WTC11 (cell line): ENCODE data around the gene COIL. TPM values are rescaled to one million over a fixed set of nuclear protein-coding genes. Genes with fewer than 3 reads are reported as not detected.

Experiments used
- ATAC-seq: fragments of 200-7000 bp; cut with Tn5 transposase; 2 replicates; pipeline ENCODE4 v1.10.0; 2021; ENCODE audit warnings: mild to moderate bottlenecking, moderate library complexity
- CTCF ChIA-PET: fragments of 300-600 bp; sonication (Branson Sonifier 250); formaldehyde crosslinking; loops from one replicate; lab custom pipeline; 2021; ENCODE audit warnings: antibody characterized with exemption; lab: Charles Lee
- POLR2A ChIA-PET: fragments of 350-600 bp; sonication (Branson Sonifier 250); formaldehyde crosslinking; loops from one replicate; lab custom pipeline; 2021; ENCODE audit warnings: antibody characterized with exemption; lab: Charles Lee
- DNase-seq: peaks from one replicate; pipeline ENCODE4 v3.0.0; 2021; ENCODE audit warnings: low spot score
- H3K27ac Mint-ChIP-seq: 2 replicates; pipeline ENCODE4 v1.8.0; 2021; ENCODE audit warnings: mixed read lengths
- H3K27me3 Mint-ChIP-seq: 2 replicates; pipeline ENCODE4 v1.8.0; 2021; ENCODE audit warnings: low read depth, mild to moderate bottlenecking, moderate library complexity, mixed read lengths
- H3K36me3 Mint-ChIP-seq: 2 replicates; pipeline ENCODE4 v1.8.0; 2021; ENCODE audit warnings: mixed read lengths
- H3K4me1 Mint-ChIP-seq: 2 replicates; pipeline ENCODE4 v1.8.0; 2022; ENCODE audit warnings: mixed read lengths
- H3K4me3 Mint-ChIP-seq: 2 replicates; pipeline ENCODE4 v1.8.0; 2021; ENCODE audit warnings: mild to moderate bottlenecking, moderate library complexity, mixed read lengths
- H3K9me3 Mint-ChIP-seq: 2 replicates; pipeline ENCODE4 v1.8.0; 2021; ENCODE audit warnings: mixed read lengths
- ATF1 ChIP-seq: sonication (generic); formaldehyde crosslinking; IDR thresholded peaks from 2 replicates; pipeline ENCODE4 v1.8.1; 2023; ENCODE audit warnings: mild to moderate bottlenecking, moderate library complexity, missing genetic modification reagents
- ELF4 ChIP-seq: sonication (generic); formaldehyde crosslinking; IDR thresholded peaks from 2 replicates; pipeline ENCODE4 v1.8.1; 2022; ENCODE audit warnings: low read depth, mild to moderate bottlenecking, moderate library complexity, missing genetic modification reagents
- ESRRA ChIP-seq: sonication (generic); formaldehyde crosslinking; IDR thresholded peaks from 2 replicates; pipeline ENCODE4 v1.8.1; 2022; ENCODE audit warnings: mild to moderate bottlenecking, missing genetic modification reagents, borderline replicate concordance
- HMGA2 ChIP-seq: fragments of 250-450 bp; sonication (Bioruptor Pico); IDR thresholded peaks from 2 replicates; pipeline ENCODE4 v1.4.0; 2021; ENCODE audit warnings: mild to moderate bottlenecking, moderate library complexity
- MXD4 ChIP-seq: fragments of 250-450 bp; sonication (Bioruptor Pico); IDR thresholded peaks from 2 replicates; pipeline ENCODE4 v1.8.0; 2021; ENCODE audit warnings: mild to moderate bottlenecking, moderate library complexity, borderline replicate concordance
- NR1H2 ChIP-seq: sonication (generic); formaldehyde crosslinking; IDR thresholded peaks from 2 replicates; pipeline ENCODE4 v1.9.0; 2021; ENCODE audit warnings: mild to moderate bottlenecking, moderate library complexity, missing genetic modification reagents
- NR3C1 ChIP-seq: sonication (generic); formaldehyde crosslinking; conservative IDR thresholded peaks from 2 replicates; pipeline ENCODE4 v1.8.1; 2023; ENCODE audit warnings: low read depth, mild to moderate bottlenecking, missing genetic modification reagents
- SMAD3 ChIP-seq: sonication (generic); formaldehyde crosslinking; IDR thresholded peaks from 2 replicates; pipeline ENCODE4 v1.8.0; 2022; ENCODE audit warnings: missing genetic modification reagents, mild to moderate bottlenecking, borderline replicate concordance
- SMAD4 ChIP-seq: sonication (generic); formaldehyde crosslinking; IDR thresholded peaks from 2 replicates; pipeline ENCODE4 v1.8.0; 2022; ENCODE audit warnings: mild to moderate bottlenecking, missing genetic modification reagents
- TP53 ChIP-seq: sonication (generic); formaldehyde crosslinking; IDR thresholded peaks from 2 replicates; pipeline ENCODE4 v1.8.1; 2023; ENCODE audit warnings: mild to moderate bottlenecking, missing genetic modification reagents
- ZBTB21 ChIP-seq: sonication (generic); formaldehyde crosslinking; IDR thresholded peaks from 2 replicates; pipeline ENCODE4 v1.8.1; 2023; ENCODE audit warnings: mild to moderate bottlenecking, missing genetic modification reagents, borderline replicate concordance
- ZNF121 ChIP-seq: sonication (generic); formaldehyde crosslinking; IDR thresholded peaks from 2 replicates; pipeline ENCODE4 v1.8.0; 2023; ENCODE audit warnings: missing genetic modification reagents
- ZNF416 ChIP-seq: fragments of 250-450 bp; sonication (Bioruptor Pico); IDR thresholded peaks from 2 replicates; pipeline ENCODE4 v1.9.0; 2021; ENCODE audit warnings: mild to moderate bottlenecking, inconsistent platforms
- total RNA-seq: library from RNA; stranded (reverse); gene quantifications from 3 replicates; pipeline ENCODE4 v1.2.3, GENCODE V29; 2021
- TF ChIP-seq, protein P1 (sequence below): sonication (generic); formaldehyde crosslinking; IDR thresholded peaks from 2 replicates; pipeline ENCODE4 v1.8.0; 2022; ENCODE audit warnings: mild to moderate bottlenecking, missing genetic modification reagents
- TF ChIP-seq, protein P2 (sequence below): sonication (generic); formaldehyde crosslinking; IDR thresholded peaks from 2 replicates; pipeline ENCODE4 v1.8.0; 2022; ENCODE audit warnings: mild to moderate bottlenecking, missing genetic modification reagents
- TF ChIP-seq, protein P3 (sequence below): fragments of 250-450 bp; sonication (Bioruptor Pico); IDR thresholded peaks from 2 replicates; pipeline ENCODE4 v2.1.2; 2022; ENCODE audit warnings: mild to moderate bottlenecking, moderate library complexity
- TF ChIP-seq, protein P4 (sequence below): sonication (generic); formaldehyde crosslinking; IDR thresholded peaks from 2 replicates; pipeline ENCODE4 v1.8.0; 2022; ENCODE audit warnings: missing genetic modification reagents
- TF ChIP-seq, protein P5 (sequence below): sonication (generic); formaldehyde crosslinking; IDR thresholded peaks from 2 replicates; pipeline ENCODE4 v1.8.1; 2022; ENCODE audit warnings: mild to moderate bottlenecking, missing genetic modification reagents, moderate library complexity, borderline replicate concordance
- TF ChIP-seq, protein P6 (sequence below): fragments of 250-450 bp; sonication (Bioruptor Pico); IDR thresholded peaks from 2 replicates; pipeline ENCODE4 v1.9.0; 2021; ENCODE audit warnings: mild to moderate bottlenecking
- TF ChIP-seq, protein P7 (sequence below): fragments of 250-450 bp; sonication (Bioruptor Pico); IDR thresholded peaks from 2 replicates; pipeline ENCODE4 v1.8.0; 2021; ENCODE audit warnings: mild to moderate bottlenecking

COIL gene
- total RNA-seq, 1 experiment from 2014 or later, result 23.5 TPM

DNA sequence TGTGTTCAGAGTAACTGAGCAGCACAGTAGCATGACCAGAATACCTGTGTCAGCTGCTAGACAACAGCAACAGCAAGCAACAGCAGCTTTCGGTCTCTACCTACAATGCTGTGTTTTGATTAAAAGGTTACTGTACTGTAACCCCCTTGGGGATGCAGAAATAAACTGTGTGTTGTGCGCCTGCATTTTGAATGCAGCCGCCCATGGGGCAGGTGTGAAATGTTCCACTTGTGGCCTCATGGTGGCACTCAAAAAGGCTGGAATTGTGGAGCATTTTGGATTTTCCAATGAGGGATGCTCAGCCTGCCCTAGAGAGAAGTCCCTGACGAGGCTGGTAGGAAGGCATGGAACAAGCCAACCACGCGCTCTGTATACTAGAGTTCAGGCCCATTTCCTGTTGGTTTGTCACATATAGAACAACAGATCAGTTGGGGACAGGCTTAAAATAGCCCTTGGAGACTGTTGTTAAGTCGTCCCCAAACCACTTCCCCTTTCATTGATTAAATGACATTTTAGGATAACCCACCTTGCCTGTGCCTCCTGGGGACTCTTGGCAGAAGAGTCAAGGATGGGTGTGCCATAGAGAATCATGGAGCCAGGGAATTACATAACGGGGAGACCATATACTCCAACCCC is 44.2 kb upstream of the COIL start:
- peaks cover 10% of the 10 kb centered on the region for H3K36me3 Mint-ChIP-seq
- ATAC-seq, result peak; percentile 53
- CTCF ChIA-PET, result interaction anchor here (1.2 kb wide), 1 partner anchor 101 kb away, joined by 5 read pairs; no protein-coding TSS in a partner anchor
- H3K4me3 Mint-ChIP-seq, result no peak overlapping the region
- POLR2A ChIA-PET, result no interaction called here
- no peak for DNase-seq
- H3K9me3 Mint-ChIP-seq, result no peaks in the 10 kb centered on the region
- no peak overlapping the region for H3K27ac Mint-ChIP-seq
- no peaks in the 10 kb centered on the region for H3K27me3 Mint-ChIP-seq
- peaks cover 10% of the 10 kb centered on the region for H3K4me1 Mint-ChIP-seq
- TF ChIP-seq, protein P1, sequence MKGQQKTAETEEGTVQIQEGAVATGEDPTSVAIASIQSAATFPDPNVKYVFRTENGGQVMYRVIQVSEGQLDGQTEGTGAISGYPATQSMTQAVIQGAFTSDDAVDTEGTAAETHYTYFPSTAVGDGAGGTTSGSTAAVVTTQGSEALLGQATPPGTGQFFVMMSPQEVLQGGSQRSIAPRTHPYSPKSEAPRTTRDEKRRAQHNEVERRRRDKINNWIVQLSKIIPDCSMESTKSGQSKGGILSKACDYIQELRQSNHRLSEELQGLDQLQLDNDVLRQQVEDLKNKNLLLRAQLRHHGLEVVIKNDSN (CRISPR knock-in tag), result no peak
- TF ChIP-seq ZNF416 (CRISPR knock-in tag) (no peak), HMGA2 (no peak), NR1H2 (no peak)
- TF ChIP-seq, protein P2, sequence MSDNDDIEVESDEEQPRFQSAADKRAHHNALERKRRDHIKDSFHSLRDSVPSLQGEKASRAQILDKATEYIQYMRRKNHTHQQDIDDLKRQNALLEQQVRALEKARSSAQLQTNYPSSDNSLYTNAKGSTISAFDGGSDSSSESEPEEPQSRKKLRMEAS (CRISPR knock-in tag), result peak; percentile 46; the same call in 1 of the 2 replicates

DNA sequence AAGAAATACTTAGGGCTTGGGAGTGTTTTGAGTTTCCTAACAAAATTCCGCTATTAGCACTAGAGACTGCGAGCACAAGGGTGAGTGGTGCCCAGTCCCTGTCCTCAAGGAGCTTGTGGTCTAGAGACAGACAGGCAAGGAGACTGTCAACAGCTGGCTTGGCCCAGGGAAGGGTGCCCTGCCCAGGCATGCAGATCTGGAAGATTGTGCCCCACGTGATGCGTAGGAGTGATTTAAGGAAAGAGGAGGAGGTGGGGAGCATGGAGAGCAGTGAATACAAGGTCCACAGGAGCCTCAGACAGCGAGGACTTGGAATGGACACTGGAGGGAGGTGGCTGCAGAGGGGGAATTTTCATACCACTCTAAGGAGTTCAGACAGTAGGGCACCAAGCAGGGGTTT is 42.1 kb upstream of the COIL start:
- no peak overlapping the region for H3K4me3 Mint-ChIP-seq
- TF ChIP-seq, protein P2 (CRISPR knock-in tag), result no peak
- no peak for TF ChIP-seq ATF1 (CRISPR knock-in tag)
- TF ChIP-seq ESRRA (CRISPR knock-in tag), result no peak
- TF ChIP-seq, protein P3, sequence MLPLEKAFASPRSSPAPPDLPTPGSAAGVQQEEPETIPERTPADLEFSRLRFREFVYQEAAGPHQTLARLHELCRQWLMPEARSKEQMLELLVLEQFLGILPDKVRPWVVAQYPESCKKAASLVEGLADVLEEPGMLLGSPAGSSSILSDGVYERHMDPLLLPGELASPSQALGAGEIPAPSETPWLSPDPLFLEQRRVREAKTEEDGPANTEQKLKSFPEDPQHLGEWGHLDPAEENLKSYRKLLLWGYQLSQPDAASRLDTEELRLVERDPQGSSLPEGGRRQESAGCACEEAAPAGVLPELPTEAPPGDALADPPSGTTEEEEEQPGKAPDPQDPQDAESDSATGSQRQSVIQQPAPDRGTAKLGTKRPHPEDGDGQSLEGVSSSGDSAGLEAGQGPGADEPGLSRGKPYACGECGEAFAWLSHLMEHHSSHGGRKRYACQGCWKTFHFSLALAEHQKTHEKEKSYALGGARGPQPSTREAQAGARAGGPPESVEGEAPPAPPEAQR, result no peak
- TF ChIP-seq, all 79 proteins: peak for 0
- Mint-ChIP-seq H3K36me3 (peaks cover 14% of the 10 kb centered on the region), H3K27ac (peak overlapping the region; percentile 31; the same call in 1 of the 2 replicates), H3K27me3 (no peaks in the 10 kb centered on the region), H3K9me3 (no peaks in the 10 kb centered on the region), H3K4me1 (0 out of 2 replicates have a peak, but pooled peaks cover 3% of the 10 kb centered on the region)
- CTCF ChIA-PET, result interaction anchor here (2.2 kb wide), 1 partner anchor 103 kb away, joined by 5 read pairs; no protein-coding TSS in a partner anchor
- DNase-seq, result no peak
- no peak for ATAC-seq
- POLR2A ChIA-PET, result no interaction called here

DNA sequence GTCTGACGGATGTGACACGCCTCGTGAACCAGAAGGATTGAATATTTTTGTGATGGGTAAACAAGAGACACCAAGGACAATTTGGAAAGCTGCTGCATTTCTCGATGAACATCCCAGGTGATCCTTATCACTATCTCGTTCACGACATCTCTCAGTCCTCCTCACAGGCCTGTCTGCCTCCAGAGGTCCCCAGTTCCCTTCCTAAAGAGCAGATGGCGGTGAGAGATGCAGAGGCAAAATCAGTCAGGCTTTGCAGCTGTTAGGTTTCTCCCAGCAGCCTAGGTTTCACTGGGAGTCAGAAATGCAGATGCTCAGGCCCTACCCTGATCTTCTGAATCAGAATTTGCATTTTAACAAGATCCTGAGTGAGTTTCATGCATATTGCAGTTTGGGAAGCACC is 40.7 kb upstream of the COIL start:
- 0 out of 2 replicates have a peak, but pooled peaks cover 3% of the 10 kb centered on the region for H3K4me1 Mint-ChIP-seq
- H3K9me3 Mint-ChIP-seq, result no peaks in the 10 kb centered on the region
- peak; percentile 57 for ATAC-seq
- peaks cover 19% of the 10 kb centered on the region for H3K36me3 Mint-ChIP-seq
- no peak overlapping the region for H3K27ac Mint-ChIP-seq
- no peak overlapping the region for H3K4me3 Mint-ChIP-seq
- ChIA-PET POLR2A (no interaction called here), CTCF (interaction anchor here (0.9 to 2.2 kb wide), 10 partner anchors 9 to 106 kb away, joined by 3 to 9 read pairs (median 4); partner anchors contain the start of gene AKAP1)
- H3K27me3 Mint-ChIP-seq, result no peaks in the 10 kb centered on the region
- DNase-seq, result no peak
- no peak for TF ChIP-seq ZNF416 (CRISPR knock-in tag)
- no peak for TF ChIP-seq ATF1 (CRISPR knock-in tag)
- no peak for TF ChIP-seq ELF4 (CRISPR knock-in tag)
- TF ChIP-seq TP53 (CRISPR knock-in tag), result no peak
- no peak for TF ChIP-seq ZBTB21
- TF ChIP-seq, protein P4, sequence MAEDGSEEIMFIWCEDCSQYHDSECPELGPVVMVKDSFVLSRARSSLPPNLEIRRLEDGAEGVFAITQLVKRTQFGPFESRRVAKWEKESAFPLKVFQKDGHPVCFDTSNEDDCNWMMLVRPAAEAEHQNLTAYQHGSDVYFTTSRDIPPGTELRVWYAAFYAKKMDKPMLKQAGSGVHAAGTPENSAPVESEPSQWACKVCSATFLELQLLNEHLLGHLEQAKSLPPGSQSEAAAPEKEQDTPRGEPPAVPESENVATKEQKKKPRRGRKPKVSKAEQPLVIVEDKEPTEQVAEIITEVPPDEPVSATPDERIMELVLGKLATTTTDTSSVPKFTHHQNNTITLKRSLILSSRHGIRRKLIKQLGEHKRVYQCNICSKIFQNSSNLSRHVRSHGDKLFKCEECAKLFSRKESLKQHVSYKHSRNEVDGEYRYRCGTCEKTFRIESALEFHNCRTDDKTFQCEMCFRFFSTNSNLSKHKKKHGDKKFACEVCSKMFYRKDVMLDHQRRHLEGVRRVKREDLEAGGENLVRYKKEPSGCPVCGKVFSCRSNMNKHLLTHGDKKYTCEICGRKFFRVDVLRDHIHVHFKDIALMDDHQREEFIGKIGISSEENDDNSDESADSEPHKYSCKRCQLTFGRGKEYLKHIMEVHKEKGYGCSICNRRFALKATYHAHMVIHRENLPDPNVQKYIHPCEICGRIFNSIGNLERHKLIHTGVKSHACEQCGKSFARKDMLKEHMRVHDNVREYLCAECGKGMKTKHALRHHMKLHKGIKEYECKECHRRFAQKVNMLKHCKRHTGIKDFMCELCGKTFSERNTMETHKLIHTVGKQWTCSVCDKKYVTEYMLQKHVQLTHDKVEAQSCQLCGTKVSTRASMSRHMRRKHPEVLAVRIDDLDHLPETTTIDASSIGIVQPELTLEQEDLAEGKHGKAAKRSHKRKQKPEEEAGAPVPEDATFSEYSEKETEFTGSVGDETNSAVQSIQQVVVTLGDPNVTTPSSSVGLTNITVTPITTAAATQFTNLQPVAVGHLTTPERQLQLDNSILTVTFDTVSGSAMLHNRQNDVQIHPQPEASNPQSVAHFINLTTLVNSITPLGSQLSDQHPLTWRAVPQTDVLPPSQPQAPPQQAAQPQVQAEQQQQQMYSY, result no peak
- TF ChIP-seq, protein P5, sequence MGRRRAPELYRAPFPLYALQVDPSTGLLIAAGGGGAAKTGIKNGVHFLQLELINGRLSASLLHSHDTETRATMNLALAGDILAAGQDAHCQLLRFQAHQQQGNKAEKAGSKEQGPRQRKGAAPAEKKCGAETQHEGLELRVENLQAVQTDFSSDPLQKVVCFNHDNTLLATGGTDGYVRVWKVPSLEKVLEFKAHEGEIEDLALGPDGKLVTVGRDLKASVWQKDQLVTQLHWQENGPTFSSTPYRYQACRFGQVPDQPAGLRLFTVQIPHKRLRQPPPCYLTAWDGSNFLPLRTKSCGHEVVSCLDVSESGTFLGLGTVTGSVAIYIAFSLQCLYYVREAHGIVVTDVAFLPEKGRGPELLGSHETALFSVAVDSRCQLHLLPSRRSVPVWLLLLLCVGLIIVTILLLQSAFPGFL, result no peak
- no peak for TF ChIP-seq SMAD3 (CRISPR knock-in tag)
- no peak for TF ChIP-seq ZNF121 (CRISPR knock-in tag)
- TF ChIP-seq NR3C1, result no peak
- TF ChIP-seq, protein P6, sequence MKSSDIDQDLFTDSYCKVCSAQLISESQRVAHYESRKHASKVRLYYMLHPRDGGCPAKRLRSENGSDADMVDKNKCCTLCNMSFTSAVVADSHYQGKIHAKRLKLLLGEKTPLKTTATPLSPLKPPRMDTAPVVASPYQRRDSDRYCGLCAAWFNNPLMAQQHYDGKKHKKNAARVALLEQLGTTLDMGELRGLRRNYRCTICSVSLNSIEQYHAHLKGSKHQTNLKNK, result no peak
- no peak for TF ChIP-seq MXD4 (CRISPR knock-in tag)
- TF ChIP-seq, protein P7, sequence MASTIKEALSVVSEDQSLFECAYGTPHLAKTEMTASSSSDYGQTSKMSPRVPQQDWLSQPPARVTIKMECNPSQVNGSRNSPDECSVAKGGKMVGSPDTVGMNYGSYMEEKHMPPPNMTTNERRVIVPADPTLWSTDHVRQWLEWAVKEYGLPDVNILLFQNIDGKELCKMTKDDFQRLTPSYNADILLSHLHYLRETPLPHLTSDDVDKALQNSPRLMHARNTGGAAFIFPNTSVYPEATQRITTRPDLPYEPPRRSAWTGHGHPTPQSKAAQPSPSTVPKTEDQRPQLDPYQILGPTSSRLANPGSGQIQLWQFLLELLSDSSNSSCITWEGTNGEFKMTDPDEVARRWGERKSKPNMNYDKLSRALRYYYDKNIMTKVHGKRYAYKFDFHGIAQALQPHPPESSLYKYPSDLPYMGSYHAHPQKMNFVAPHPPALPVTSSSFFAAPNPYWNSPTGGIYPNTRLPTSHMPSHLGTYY, result no peak
- TF ChIP-seq SMAD4 (CRISPR knock-in tag), result no peak
